Suppressor macrophage (primary cell): ENCODE measurements around the gene SLC16A4.

Experiments
- DNase-seq, 4 experiments: peaks; one replicate each; pipeline ENCODE4 v3.0.0-alpha.2; 2020 to 2022

SLC16A4 gene

GRCh38 chr1:110326826-110327225 lies 64.0 kb downstream of the SLC16A4 start:
- DNase-seq: no peak

- no peak for DNase-seq
These were observed 66.2 kb downstream of the SLC16A4 start for GRCh38 chr1:110324667-110325066.

- no peak for DNase-seq
These were observed 69.0 kb downstream of the SLC16A4 start for GRCh38 chr1:110321846-110322245.

GRCh38 chr1:110321045-110321444 lies 69.8 kb downstream of the SLC16A4 start:
- no peak for DNase-seq

GRCh38 chr1:110320168-110320518 lies 70.7 kb downstream of the SLC16A4 start:
- no peak for DNase-seq

GRCh38 chr1:110319332-110320167 lies 71.3 kb downstream of the SLC16A4 start:
- DNase-seq: no peak

GRCh38 chr1:110318046-110318445 lies 72.8 kb downstream of the SLC16A4 start:
- no peak for DNase-seq

GRCh38 chr1:110316735-110317134 lies 74.1 kb downstream of the SLC16A4 start:
- no peak for DNase-seq
